GM10266 (cell line): ENCODE measurements around the gene CST3.

Experiments
- DNase-seq: peaks from one replicate; pipeline ENCODE4 v3.0.0; 2012; ENCODE audit errors: extremely low spot score
- CTCF ChIP-seq: IDR thresholded peaks from 2 replicates; pipeline ENCODE4 v1.5.1; 2012; ENCODE audit warnings: mild to moderate bottlenecking, low read depth; ENCODE audit not compliant: control insufficient read depth, insufficient read depth; ENCODE audit errors: missing control alignments

CST3 gene

DNA sequence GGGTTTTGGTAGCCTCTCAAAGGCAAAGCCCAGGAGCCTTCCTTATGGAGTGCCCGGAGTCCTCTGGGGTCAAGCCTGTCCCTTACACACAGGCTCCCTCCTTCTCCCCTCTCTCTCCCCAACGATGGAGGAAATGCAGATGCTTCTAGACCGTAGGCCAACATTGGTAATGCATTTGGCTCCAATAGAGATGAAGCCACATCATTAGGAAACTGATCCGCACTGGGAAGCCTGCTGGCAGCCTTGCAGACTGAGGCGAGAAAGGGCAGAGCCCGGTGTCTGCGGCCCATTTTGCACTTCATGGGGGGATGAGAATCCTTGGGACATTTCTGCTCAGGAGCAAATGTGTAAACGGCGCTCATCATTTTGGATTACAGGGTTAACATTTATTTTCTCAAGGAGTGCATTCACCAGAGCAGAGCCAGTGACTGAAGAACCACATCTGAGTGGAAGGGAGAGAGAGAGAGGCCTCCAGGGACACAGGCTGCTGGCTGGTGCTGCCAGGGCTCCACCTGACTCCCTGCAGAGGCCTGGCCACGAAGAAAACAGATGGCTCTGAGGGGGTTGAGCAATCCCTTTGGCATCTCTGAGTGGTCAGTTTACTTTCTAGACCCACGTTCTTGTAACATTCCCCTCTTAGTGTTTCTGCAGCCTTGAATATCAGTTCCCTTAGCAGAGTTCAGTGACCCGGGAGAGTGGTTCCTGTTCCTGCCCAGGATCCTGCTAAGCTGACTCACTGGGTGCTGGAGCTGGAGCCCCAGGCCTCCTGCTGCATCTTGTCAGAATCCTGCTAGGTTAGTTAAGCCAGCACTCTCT, 4.4 kb upstream of the CST3 start:
- TF ChIP-seq CTCF = no peak
- DNase-seq = no peak

GRCh38 chr20:23640671-23641667, 3.2 kb upstream of the CST3 start:
- TF ChIP-seq CTCF = no peak
- DNase-seq = no peak

- TF ChIP-seq CTCF = no peak
- DNase-seq = no peak
Measured at GRCh38 chr20:23640018-23640601, 2.4 kb upstream of the CST3 start.

GRCh38 chr20:23639490-23639958, 1.8 kb upstream of the CST3 start:
- no peak for TF ChIP-seq CTCF
- DNase-seq = no peak

DNA sequence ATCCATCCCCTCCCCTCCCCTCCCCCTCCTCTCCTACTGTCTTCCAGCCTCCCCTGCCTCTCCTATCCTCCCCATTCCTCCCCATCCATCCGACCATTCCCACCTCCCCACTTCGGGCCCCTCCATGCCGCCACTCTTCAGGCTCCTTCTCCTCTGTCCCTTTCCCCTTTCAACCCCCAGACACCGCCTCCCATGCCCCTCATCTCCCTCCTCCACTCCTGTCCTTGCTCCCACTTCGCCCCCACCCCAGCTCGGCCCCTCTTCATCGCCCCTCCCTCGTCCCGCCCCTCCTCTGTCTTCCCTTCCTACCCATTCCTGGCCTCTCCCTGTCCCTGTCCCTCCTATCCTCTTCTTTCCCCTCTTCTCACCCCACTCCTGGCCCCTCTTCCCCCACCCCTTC, 554 bp upstream of the CST3 start:
- no peak for DNase-seq
- TF ChIP-seq CTCF = no peak

DNA sequence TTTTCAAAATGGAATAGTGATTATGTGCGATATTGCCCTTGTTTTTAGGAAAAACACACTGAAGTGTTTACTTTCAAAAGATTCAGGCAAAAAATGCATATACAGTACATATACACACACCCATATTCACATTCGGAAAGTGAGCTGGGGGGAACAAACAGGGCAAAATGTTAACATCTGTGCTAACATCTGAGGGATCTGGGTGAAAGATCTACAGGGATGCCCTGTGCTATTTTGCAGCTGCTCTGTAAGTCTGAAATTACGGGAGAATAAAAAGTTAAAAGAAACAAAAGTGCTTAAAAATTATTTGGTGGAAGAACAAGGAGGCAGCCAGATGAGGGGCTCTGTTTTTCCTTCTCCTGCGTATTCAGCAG, 860 bp downstream of the CST3 start:
- no peak for TF ChIP-seq CTCF
- no peak for DNase-seq
